Measurements from ENCODE around the gene PACRG.

Gene PACRG

DNA sequence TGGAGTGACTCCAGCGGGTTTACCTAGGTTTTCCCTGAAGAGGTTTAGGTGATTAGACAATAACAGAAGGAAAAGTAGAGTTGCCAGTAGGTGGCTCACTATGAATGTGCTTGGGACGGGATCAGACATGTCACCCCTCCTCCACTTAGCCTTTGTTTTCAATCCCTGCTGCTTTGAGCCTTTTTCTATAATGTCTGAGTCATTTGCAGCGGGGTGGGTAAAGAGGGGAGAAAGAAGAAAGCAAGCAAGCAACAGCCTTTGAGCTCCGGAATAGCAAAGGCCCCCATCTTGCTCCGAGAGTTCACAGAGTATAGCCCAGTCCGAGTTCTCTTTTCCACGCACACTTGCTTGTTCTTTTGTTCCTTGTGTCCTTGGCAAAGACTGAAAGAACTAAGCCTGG lies 129.1 kb downstream of the PACRG start:
- peaks cover 2% of the 10 kb centered on the region for H3K9me3 Mint-ChIP-seq
- no peak for DNase-seq (ENCODE audit: low spot score in 2 of 2)

DNA sequence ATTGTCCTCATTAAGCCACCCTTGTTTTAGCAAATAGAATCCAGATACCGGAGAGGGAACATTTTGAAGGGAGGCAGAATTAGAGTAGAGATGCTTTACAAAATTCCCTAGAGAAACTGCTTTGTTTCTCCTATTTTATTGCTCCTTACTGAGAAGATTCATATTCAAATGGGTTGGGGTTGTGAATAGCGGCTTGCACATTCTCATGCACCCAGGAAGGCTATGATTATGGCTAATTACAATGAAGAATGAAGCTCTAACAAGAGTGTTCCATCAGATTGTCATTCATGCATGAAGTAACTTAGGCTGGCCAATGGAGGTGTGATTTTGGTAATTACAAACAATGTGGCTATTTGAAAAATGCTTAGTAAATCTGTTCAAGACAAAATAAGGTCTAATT lies 129.6 kb downstream of the PACRG start:
- Mint-ChIP-seq H3K27ac (no peak overlapping the region), H3K4me1 (no peaks in the 10 kb centered on the region), H3K9me3 (peaks cover 2% of the 10 kb centered on the region), H3K4me3 (no peak overlapping the region), H3K36me3 (no peaks in the 10 kb centered on the region)
- no peak for DNase-seq (ENCODE audit: low spot score in 2 of 2)
- no peak for ATAC-seq

More for the DNA sequence above, 129.1 kb downstream of the PACRG start:
- no peak overlapping the region for H3K4me3 Mint-ChIP-seq
- no peak overlapping the region for H3K27ac Mint-ChIP-seq
- no peaks in the 10 kb centered on the region for H3K4me1 Mint-ChIP-seq
- no peak for ATAC-seq
- H3K36me3 Mint-ChIP-seq: no peaks in the 10 kb centered on the region

DNA sequence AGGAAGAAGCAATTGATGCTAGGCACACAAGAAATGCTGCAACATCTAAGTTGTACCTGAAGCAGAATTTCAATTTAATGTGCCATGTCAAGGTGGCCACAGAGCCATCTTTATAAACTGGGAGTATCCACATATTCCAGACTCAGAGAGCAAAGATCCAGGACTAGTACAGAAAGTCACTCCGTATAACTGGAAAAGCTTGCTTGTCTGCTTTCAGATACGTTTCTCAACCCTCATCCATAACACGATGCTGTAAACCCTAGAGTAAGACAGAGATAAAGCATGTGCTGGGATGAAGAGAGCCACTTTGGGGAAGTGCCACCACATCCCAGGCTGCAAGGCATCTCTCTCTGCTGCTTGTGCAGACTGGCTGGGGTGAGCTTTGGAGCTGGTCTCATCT lies 134.7 kb downstream of the PACRG start:
- Mint-ChIP-seq H3K9me3 (peaks cover 2% of the 10 kb centered on the region), H3K27ac (no peak overlapping the region), H3K4me1 (no peaks in the 10 kb centered on the region), H3K36me3 (no peaks in the 10 kb centered on the region), H3K4me3 (no peak overlapping the region)
- ATAC-seq (no peak), DNase-seq (ENCODE audit: low spot score in 2 of 2) (no peak)

DNA sequence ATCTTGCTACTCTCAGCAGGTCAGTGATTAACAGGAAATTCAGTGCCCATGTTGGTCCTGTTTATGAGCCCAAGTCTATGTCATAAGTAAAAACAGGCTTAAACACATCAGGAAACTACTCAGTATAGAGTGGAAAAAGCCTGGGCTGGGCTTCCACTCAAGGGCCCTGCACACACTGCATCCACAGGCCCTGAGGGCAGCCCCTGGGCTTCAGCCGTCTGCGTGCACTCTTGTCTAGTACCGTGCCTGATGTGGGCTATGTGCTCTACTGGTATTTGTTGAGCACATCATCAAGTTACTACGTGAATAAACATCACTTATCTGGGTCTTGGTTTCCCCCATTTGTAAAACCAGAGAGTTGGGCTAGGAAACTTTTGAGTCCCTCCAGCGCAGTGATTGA lies 135.2 kb downstream of the PACRG start:
- Mint-ChIP-seq H3K4me1 (no peaks in the 10 kb centered on the region), H3K36me3 (no peaks in the 10 kb centered on the region), H3K4me3 (no peak overlapping the region), H3K27ac (no peak overlapping the region), H3K9me3 (peaks cover 2% of the 10 kb centered on the region)
- DNase-seq (ENCODE audit: low spot score in 2 of 2) (no peak), ATAC-seq (no peak)

DNA sequence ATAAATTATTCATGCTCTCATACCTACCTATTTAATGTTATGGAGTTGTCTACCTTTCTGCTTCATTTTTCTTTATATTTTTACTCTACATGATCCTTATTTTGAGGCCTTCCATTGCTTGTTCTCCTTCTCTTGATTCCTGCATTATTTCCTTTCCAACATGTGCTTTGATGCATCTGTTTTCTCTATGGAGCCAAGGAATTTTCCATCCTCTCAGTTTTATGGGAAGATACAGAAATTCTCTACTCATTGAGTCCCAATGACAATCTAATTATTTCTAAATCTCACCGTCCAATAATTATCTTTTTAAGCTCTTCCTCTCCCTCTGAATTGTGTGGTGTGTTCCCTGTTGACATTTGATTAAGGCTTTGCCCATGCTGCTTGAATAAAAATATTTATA lies 136.0 kb downstream of the PACRG start:
- DNase-seq (ENCODE audit: low spot score in 2 of 2): no peak
- H3K27ac Mint-ChIP-seq: no peak overlapping the region
- no peak for ATAC-seq
- no peaks in the 10 kb centered on the region for H3K36me3 Mint-ChIP-seq
- no peaks in the 10 kb centered on the region for H3K4me1 Mint-ChIP-seq
- H3K4me3 Mint-ChIP-seq: no peak overlapping the region
- H3K9me3 Mint-ChIP-seq: peaks cover 2% of the 10 kb centered on the region

DNA sequence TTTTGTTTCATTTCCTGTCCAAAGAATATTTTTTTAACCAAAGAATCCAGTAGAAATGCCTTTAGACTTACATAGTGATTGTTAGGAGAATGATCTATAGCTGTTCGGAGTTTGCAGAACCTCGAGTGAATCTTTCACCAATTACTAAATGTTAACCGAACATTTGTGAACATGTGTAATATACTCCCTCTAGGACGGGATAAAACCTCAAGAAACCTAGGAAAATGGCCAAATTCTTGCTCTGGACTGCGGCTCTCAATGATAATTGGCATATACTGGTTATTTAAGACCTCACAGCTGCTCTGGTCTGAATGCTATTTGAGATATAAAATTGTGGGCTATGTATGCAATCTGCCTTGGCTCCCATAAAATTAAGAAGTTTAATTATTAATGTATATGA lies 137.1 kb downstream of the PACRG start:
- Mint-ChIP-seq H3K9me3 (no peaks in the 10 kb centered on the region), H3K4me3 (no peak overlapping the region), H3K36me3 (no peaks in the 10 kb centered on the region), H3K4me1 (no peaks in the 10 kb centered on the region), H3K27ac (no peak overlapping the region)
- no peak for DNase-seq (ENCODE audit: low spot score in 2 of 2)
- no peak for ATAC-seq

DNA sequence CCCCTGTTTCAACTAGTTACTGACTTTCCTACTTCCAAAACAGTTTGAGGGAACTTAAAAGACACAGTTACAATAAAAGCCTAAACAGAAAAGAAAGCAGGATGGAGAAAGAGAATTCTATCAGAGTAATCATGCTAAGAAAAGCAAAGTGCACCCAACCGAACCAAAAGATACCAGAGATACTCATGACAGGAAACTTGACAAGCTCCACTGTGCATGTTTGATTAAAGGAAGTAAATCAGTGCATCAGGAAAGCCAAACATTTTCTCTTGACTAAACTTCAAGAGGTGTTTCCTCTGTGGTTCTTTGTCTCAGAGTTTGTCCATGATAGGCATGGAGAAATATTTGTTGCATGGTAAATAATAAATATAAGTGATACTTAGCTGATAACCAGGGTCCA lies 138.9 kb downstream of the PACRG start:
- H3K4me1 Mint-ChIP-seq: no peaks in the 10 kb centered on the region
- H3K27ac Mint-ChIP-seq: no peak overlapping the region
- no peak overlapping the region for H3K4me3 Mint-ChIP-seq
- H3K36me3 Mint-ChIP-seq: no peaks in the 10 kb centered on the region
- ATAC-seq (no peak), DNase-seq (ENCODE audit: low spot score in 2 of 2) (no peak)
- H3K9me3 Mint-ChIP-seq: no peaks in the 10 kb centered on the region

DNA sequence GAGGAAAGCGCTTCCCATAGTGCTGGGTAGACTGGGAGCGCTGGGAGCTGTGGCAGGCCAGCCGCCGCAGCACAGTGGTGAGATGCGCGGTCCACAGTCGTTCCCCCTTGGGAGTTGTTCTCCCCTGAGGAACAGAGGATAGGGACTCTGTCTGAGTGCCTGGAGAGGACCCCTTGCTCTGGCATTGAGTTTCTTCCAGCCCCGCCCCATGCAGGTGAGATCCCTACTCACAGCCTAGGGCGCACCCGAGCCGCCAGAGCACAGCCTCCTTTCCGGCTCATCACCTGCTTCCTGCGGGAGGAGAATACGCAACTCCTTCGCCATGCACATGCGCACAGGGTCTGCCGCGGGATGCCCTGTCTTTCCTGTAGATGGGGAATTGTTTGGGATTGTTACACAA lies 140.6 kb downstream of the PACRG start:
- peak; percentile 24 for ATAC-seq
- no peaks in the 10 kb centered on the region for H3K9me3 Mint-ChIP-seq
- H3K36me3 Mint-ChIP-seq: no peaks in the 10 kb centered on the region
- H3K4me1 Mint-ChIP-seq: no peaks in the 10 kb centered on the region
- no peak overlapping the region for H3K4me3 Mint-ChIP-seq
- no peak for DNase-seq (ENCODE audit: low spot score in 2 of 2)
- no peak overlapping the region for H3K27ac Mint-ChIP-seq

DNA sequence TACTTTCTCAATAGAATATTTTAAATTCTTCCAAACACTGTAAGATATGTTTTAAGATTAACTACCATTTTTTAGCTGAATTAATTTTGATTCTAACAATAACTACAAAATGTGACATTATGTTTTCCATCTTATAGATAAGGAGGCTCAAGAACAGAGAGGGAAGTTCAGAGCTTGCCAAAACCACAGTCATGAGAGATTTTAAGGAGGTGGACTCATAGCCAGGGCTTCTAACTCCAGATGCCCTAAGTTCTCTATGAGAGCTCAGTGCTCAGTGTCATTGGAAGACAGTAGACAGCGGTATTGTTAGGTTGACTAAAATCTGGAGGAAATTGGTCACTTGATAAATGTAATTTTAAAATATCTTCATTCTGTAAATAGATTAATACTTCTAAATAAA lies 144.2 kb downstream of the PACRG start:
- no peak for DNase-seq (ENCODE audit: low spot score in 2 of 2)
- no peaks in the 10 kb centered on the region for H3K4me1 Mint-ChIP-seq
- H3K9me3 Mint-ChIP-seq: no peaks in the 10 kb centered on the region
- no peak overlapping the region for H3K4me3 Mint-ChIP-seq
- H3K36me3 Mint-ChIP-seq: no peaks in the 10 kb centered on the region
- no peak for ATAC-seq
- H3K27ac Mint-ChIP-seq: no peak overlapping the region

DNA sequence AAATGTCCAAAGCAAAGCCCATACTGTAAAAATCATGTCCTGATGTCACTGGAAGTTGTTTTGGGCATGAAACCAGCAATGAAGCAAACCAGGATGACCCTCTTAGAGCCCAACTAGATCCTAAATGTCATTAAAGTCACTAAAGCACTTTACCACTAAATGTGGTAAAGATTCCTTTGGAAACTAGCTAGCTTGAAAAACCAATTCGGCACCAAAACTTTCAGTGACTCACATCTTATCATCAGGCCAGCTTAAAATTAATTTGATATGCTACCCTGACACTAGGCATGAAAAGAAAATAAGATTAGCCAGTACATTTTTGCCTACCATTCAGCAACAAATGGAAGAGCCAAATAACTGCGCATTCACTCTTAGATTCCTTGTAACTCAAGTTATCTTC lies 145.8 kb downstream of the PACRG start:
- Mint-ChIP-seq H3K36me3 (no peaks in the 10 kb centered on the region), H3K27ac (no peak overlapping the region), H3K4me3 (no peak overlapping the region), H3K4me1 (no peaks in the 10 kb centered on the region), H3K9me3 (no peaks in the 10 kb centered on the region)
- DNase-seq (ENCODE audit: low spot score in 2 of 2): no peak
- ATAC-seq: no peak

DNA sequence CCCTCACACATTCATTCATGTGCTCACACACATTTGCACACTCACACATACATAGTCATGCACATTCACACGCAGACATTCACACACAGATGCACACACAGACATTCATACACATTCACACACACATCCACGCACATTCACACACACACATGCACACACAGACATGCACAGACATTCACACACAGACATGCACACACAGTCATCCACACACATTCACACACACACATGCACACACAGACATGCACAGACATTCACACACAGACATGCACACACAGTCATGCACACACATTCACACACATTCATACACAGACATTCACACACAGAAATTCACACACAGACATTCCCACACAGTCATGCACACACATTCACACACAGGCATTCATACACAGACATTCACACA lies 147.3 kb downstream of the PACRG start:
- Mint-ChIP-seq H3K36me3 (no peaks in the 10 kb centered on the region), H3K9me3 (no peaks in the 10 kb centered on the region), H3K4me1 (no peaks in the 10 kb centered on the region), H3K27ac (no peak overlapping the region), H3K4me3 (no peak overlapping the region)
- ATAC-seq (no peak), DNase-seq (ENCODE audit: low spot score in 2 of 2) (no peak)

DNA sequence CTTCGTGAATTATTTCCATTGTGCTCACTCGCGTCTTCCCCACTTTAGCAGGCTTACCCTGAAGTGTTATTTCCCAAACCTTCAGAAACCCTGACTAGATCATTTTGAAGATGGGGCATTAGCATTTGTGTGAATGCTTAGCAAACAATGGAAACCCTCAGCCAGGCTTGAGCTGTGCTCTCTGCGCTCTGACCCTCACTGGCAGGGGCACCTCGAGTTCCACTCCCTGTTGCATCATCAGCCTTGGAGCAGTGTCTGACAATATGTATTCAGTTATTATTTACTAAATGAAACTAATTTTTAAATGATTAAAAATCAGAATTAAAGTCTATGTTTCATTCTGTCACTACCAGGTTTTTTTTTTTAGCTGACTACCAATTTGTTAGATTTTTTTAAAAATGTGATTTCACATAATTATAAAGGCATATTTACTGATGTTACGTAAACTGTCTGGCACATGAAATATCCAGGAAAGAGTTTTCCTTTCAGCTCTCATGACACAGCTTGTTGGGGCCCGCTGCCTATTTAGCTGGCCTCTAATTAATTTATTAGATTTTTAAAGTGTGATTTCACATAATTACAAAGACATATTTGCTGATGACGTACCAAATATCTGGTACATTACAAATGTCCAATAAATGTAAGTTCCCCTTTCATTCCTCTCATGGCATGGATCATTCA lies 155.2 kb downstream of the PACRG start:
- Mint-ChIP-seq H3K9me3 (no peaks in the 10 kb centered on the region), H3K4me3 (no peak overlapping the region), H3K27ac (no peak overlapping the region), H3K4me1 (no peaks in the 10 kb centered on the region), H3K36me3 (no peaks in the 10 kb centered on the region)
- ATAC-seq (no peak), DNase-seq (ENCODE audit: low spot score in 2 of 2) (no peak)

DNA sequence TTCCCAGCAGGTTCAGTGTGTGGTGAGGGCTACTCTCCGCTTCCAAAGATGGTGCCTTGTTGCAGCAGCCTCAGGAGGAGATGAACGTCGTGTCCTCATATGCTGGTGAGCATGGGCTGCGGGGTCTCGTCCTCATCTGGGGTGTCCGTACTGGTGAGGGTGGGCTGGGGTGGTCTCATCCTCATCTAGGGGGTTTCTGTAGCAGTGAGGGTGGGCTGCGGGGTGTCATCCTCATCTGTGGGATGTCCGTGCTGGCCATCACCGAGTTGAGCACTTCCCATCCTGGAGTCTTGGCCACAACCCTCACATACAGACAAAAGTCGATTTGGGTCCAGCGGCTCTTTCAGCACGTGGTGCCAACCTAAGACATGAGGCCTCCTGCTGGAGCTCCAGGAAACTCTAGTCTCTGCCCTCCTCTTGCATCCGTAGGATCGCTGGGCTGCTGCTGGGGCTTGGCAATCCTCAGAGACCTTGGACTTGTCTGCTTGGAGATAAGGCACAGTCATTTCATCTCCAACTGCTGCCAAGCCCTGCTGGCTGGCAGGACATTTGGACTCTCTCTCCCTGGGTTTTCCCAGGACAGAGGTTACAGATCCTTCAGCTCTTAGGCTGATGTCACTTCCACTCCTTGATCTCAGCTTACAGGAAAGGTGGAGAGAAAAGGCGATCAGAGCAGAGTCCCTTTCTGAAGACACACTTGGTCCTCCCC lies 160.4 kb downstream of the PACRG start:
- H3K27ac Mint-ChIP-seq: no peak overlapping the region
- no peaks in the 10 kb centered on the region for H3K9me3 Mint-ChIP-seq
- H3K4me3 Mint-ChIP-seq: no peak overlapping the region
- no peaks in the 10 kb centered on the region for H3K36me3 Mint-ChIP-seq
- H3K4me1 Mint-ChIP-seq: no peaks in the 10 kb centered on the region
- DNase-seq (ENCODE audit: low spot score in 2 of 2) (no peak), ATAC-seq (no peak)

DNA sequence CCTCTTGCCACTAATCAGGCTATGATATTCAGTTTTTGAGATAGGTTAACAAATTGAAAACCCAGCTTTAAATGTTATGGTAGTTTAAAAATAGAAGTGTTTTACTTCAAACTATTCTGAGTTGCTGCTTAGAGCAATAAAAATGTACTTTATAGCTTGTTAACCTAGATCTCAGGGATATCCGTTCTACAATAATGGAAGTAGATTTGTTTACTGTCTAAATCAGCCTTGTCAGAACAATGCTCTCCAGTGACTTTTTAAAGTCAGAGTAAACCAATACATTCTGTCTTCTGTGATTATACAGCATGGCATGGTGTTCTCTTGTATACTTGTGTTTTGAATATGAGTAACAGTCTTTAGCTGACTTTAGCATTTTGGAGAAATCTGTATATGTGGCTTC lies 161.5 kb downstream of the PACRG start:
- Mint-ChIP-seq H3K4me3 (no peak overlapping the region), H3K27ac (no peak overlapping the region), H3K4me1 (no peaks in the 10 kb centered on the region), H3K36me3 (no peaks in the 10 kb centered on the region), H3K9me3 (no peaks in the 10 kb centered on the region)
- no peak for ATAC-seq
- no peak for DNase-seq (ENCODE audit: low spot score in 2 of 2)

DNA sequence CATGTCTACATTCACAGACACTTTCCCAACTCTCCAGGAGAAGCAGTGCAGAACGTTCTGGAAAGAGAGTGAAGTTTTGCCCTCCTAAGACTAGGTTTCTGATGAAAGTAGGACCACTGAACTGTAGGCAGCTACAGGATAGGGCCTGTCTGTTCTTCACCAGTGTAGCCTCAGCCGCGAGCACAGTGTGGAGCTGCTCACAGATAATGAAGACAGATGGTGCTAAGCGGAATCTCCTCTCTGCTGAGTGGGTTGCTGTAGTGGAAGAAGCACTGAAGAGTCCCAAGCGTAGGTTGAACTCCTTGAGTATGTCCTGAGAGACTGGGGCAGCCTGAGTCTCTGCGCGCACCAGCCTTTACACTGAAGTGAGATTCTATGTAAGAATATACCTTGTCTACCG lies 170.2 kb downstream of the PACRG start:
- Mint-ChIP-seq H3K9me3 (no peaks in the 10 kb centered on the region), H3K4me3 (no peak overlapping the region), H3K4me1 (no peaks in the 10 kb centered on the region), H3K36me3 (no peaks in the 10 kb centered on the region), H3K27ac (no peak overlapping the region)
- ATAC-seq (no peak), DNase-seq (ENCODE audit: low spot score in 2 of 2) (no peak)

DNA sequence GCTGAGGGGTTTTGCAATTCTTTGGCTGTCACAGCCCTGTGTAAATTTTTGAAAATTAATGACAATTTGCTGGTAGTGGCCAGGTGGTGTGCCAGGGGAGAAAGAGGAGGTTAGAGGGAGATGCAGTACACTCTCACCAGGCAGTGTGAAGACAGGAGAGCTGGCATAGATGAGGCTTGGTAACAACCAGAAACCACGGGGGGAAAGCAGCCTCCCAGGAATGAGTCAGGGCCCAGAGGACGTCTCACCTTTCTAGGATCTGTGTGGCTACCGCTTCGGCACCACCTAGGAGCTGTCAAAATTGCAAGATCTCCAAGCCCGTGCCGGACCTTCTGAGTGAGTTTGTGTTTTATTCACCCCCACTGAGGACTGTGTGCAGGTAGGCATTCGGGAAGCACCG lies 171.4 kb downstream of the PACRG start:
- DNase-seq (ENCODE audit: low spot score in 2 of 2): no peak
- Mint-ChIP-seq H3K4me3 (no peak overlapping the region), H3K4me1 (no peaks in the 10 kb centered on the region), H3K36me3 (no peaks in the 10 kb centered on the region), H3K27ac (no peak overlapping the region), H3K9me3 (no peaks in the 10 kb centered on the region)
- no peak for ATAC-seq
